ENCODE results near the gene APLNR.

The APLNR gene

GRCh38 chr11:57223601-57224000, 13.4 kb downstream of the APLNR start:
- no peak for TF ChIP-seq CTCF (IDR thresholded peaks at IDR 0.05; ENCODE audit: low read depth, low read length, missing control alignments)
- DNase-seq (ENCODE audit: extremely low read depth, low read depth) = no peak
- no peak overlapping the region for H3K4me3 ChIP-seq (replicated peaks; ENCODE audit: low read depth, low read length)

GRCh38 chr11:57222239-57222638, 14.8 kb downstream of the APLNR start:
- TF ChIP-seq CTCF (IDR thresholded peaks at IDR 0.05; ENCODE audit: low read depth, low read length, missing control alignments) = no peak
- DNase-seq (ENCODE audit: extremely low read depth, low read depth) = no peak
- no peak overlapping the region for H3K4me3 ChIP-seq (replicated peaks; ENCODE audit: low read depth, low read length)

- TF ChIP-seq CTCF (IDR thresholded peaks at IDR 0.05; ENCODE audit: low read depth, low read length, missing control alignments) = no peak
- DNase-seq (ENCODE audit: extremely low read depth, low read depth) = no peak
- no peak overlapping the region for H3K4me3 ChIP-seq (replicated peaks; ENCODE audit: low read depth, low read length)
Measured at GRCh38 chr11:57219021-57219627, 17.9 kb downstream of the APLNR start.

GRCh38 chr11:57217053-57217452, 20.0 kb downstream of the APLNR start:
- TF ChIP-seq CTCF (IDR thresholded peaks at IDR 0.05; ENCODE audit: low read depth, low read length, missing control alignments) = no peak
- DNase-seq (ENCODE audit: extremely low read depth, low read depth) = no peak
- H3K4me3 ChIP-seq (replicated peaks; ENCODE audit: low read depth, low read length) = no peak overlapping the region

- DNase-seq (ENCODE audit: extremely low read depth, low read depth) = no peak
- TF ChIP-seq CTCF (IDR thresholded peaks at IDR 0.05; ENCODE audit: low read depth, low read length, missing control alignments) = no peak
- H3K4me3 ChIP-seq (replicated peaks; ENCODE audit: low read depth, low read length) = no peak overlapping the region
Measured at GRCh38 chr11:57216463-57216862, 20.6 kb downstream of the APLNR start.

GRCh38 chr11:57214494-57214893, 22.6 kb downstream of the APLNR start:
- no peak for TF ChIP-seq CTCF (IDR thresholded peaks at IDR 0.05; ENCODE audit: low read depth, low read length, missing control alignments)
- peak; percentile 11 for DNase-seq (ENCODE audit: extremely low read depth, low read depth)
- no peak overlapping the region for H3K4me3 ChIP-seq (replicated peaks; ENCODE audit: low read depth, low read length)

- H3K4me3 ChIP-seq (replicated peaks; ENCODE audit: low read depth, low read length) = no peak overlapping the region
- no peak for DNase-seq (ENCODE audit: extremely low read depth, low read depth)
Measured at GRCh38 chr11:57214098-57214417, 23.0 kb downstream of the APLNR start.

More at GRCh38 chr11:57214098-57214417, 23.0 kb downstream of the APLNR start:
- TF ChIP-seq CTCF (IDR thresholded peaks at IDR 0.05; ENCODE audit: low read depth, low read length, missing control alignments) = no peak
